Activated CD4-positive, CD25-positive, alpha-beta regulatory T cell treated with anti-CD3 and anti-CD28 coated beads, Interleukin-2, amount 50 U/mL, for 72 hours (primary cell): ENCODE measurements around the gene PPP4C.
"Not testable (repeated sequence)": the region's sequence is repeated elsewhere in the genome, so short reads cannot be mapped to it uniquely, and the experiment has no call there.

ENCODE experiments used
- DNase-seq: peaks from one replicate; pipeline ENCODE4 v3.0.0; 2021

The PPP4C gene

GRCh38 chr16:30104090-30104489, 28.3 kb downstream of the PPP4C start:
- no peak for DNase-seq

GRCh38 chr16:30104492-30104891, 28.7 kb downstream of the PPP4C start:
- no peak for DNase-seq

- no peak for DNase-seq
Measured at GRCh38 chr16:30108059-30108850, 32.5 kb downstream of the PPP4C start.

GRCh38 chr16:30110661-30111060, 34.9 kb downstream of the PPP4C start:
- no peak for DNase-seq

- peak; percentile 77 for DNase-seq
Measured at GRCh38 chr16:30112197-30113030, 36.6 kb downstream of the PPP4C start.

GRCh38 chr16:30113031-30113710, 37.4 kb downstream of the PPP4C start, which contains the start of gene GDPD3:
GDPD3 (minus strand) TSS chr16:30113537; CDS start chr16:30113478, 59 bp downstream.
- no peak for DNase-seq

GRCh38 chr16:30113711-30114333, 38.0 kb downstream of the PPP4C start:
- DNase-seq, result no peak

- no peak for DNase-seq
Measured at GRCh38 chr16:30114411-30114810, 38.6 kb downstream of the PPP4C start.

GRCh38 chr16:30114833-30115232, 39.0 kb downstream of the PPP4C start:
- DNase-seq, result not testable (repeated sequence)

GRCh38 chr16:30115238-30115637, 39.4 kb downstream of the PPP4C start:
- DNase-seq, result no peak

GRCh38 chr16:30116291-30117207, 40.8 kb downstream of the PPP4C start:
- DNase-seq, result no peak

- no peak for DNase-seq
Measured at GRCh38 chr16:30117768-30118167, 42.0 kb downstream of the PPP4C start.

- DNase-seq, result no peak
Measured at GRCh38 chr16:30119428-30119827, 43.6 kb downstream of the PPP4C start.

- no peak for DNase-seq
Measured at GRCh38 chr16:30120340-30121105, 44.7 kb downstream of the PPP4C start.

- no peak for DNase-seq
Measured at GRCh38 chr16:30121741-30122571, 46.2 kb downstream of the PPP4C start.

- peak; percentile 37 for DNase-seq
Measured at GRCh38 chr16:30122604-30123160, 46.9 kb downstream of the PPP4C start.

- DNase-seq, result no peak
Measured at GRCh38 chr16:30124985-30125379, 49.2 kb downstream of the PPP4C start.

- DNase-seq, result not testable (repeated sequence)
Measured at GRCh38 chr16:30125690-30126089, 49.9 kb downstream of the PPP4C start.

- DNase-seq, result no peak
Measured at GRCh38 chr16:30127993-30128392, 52.2 kb downstream of the PPP4C start.
